A549 (cell line): ENCODE measurements around the gene EFHC1. TPM values are rescaled to one million over a fixed set of nuclear protein-coding genes. Genes with fewer than 3 reads are reported as not detected.
A peak's percentile ranks its signal among the peaks of the same experiment; 100 is the strongest.

Experiments
- ATAC-seq, 2 experiments: fragments of 200-7000 bp in 1 of 2; fragments of >200 bp in 1 of 2; cut with Nextera tagmentation in 1 of 2; cut with Tn5 transposase in 1 of 2; 3 replicates each; pipeline versions ENCODE4 v1.8.0 to v1.9.1; 2018 to 2020; ENCODE audit warnings: mild to moderate bottlenecking in 1 of 2, moderate library complexity in 1 of 2
- CTCF ChIA-PET: fragments of 300-600 bp; sonication (Branson Sonifier 250); formaldehyde crosslinking; extraction: SDS; loops from one replicate; lab custom pipeline; 2021; ENCODE audit warnings: antibody characterized with exemption, inconsistent platforms; lab: Yijun Ruan, JAX
- POLR2A ChIA-PET: fragments of 350-600 bp; formaldehyde crosslinking; extraction: SDS; loops from one replicate; lab custom pipeline; 2021; ENCODE audit warnings: antibody characterized with exemption, inconsistent platforms; lab: Yijun Ruan, JAX
- DNase-seq, 2 experiments: peaks; one replicate each; pipeline versions ENCODE4 v3.0.0 to v3.0.0-alpha.2; 2011 to 2016; ENCODE audit warnings: low read depth in 1 of 2, low spot score in 1 of 2
- FAIRE-seq: peaks from 2 replicates; lab custom pipeline; 2011; peaks lifted over from hg19 to GRCh38; lab: Jason Lieb, UNC
- H3K27ac ChIP-seq, 2 experiments: fragments of >200 bp; sonication (Bioruptor Twin); formaldehyde crosslinking; 3 replicates each; pipeline ENCODE4 v1.5.1; 2016 to 2017
- H3K4me1 ChIP-seq: fragments of >200 bp; sonication (Bioruptor Twin); formaldehyde crosslinking; 3 replicates; pipeline ENCODE4 v1.6.1; 2016
- H3K4me2 ChIP-seq: fragments of >200 bp; sonication (Bioruptor Twin); formaldehyde crosslinking; 3 replicates; pipeline ENCODE4 v1.6.1; 2016
- H3K4me3 ChIP-seq: fragments of >200 bp; sonication (Bioruptor Twin); formaldehyde crosslinking; 3 replicates; pipeline ENCODE4 v1.5.1; 2016
- H3K9me3 ChIP-seq: fragments of >200 bp; sonication (Bioruptor Twin); formaldehyde crosslinking; 3 replicates; pipeline ENCODE4 v1.6.1; 2016
- BHLHE40 ChIP-seq: IDR thresholded peaks from 2 replicates; pipeline ENCODE4 v1.6.1; 2012; ENCODE audit warnings: low read depth, low read length, inconsistent platforms
- CHD4 ChIP-seq: fragments of 200-600 bp; sonication (generic); IDR thresholded peaks from 2 replicates; pipeline ENCODE4 v1.6.1; 2016; ENCODE audit warnings: antibody characterized with exemption, mild to moderate bottlenecking, borderline replicate concordance
- ESRRA ChIP-seq: fragments of 150-350 bp; IDR thresholded peaks from 2 replicates; pipeline ENCODE4 v1.6.1; 2014; ENCODE audit warnings: mild to moderate bottlenecking, low read length, borderline replicate concordance
- HEYL ChIP-seq: fragments of 250-450 bp; sonication (Bioruptor Pico); IDR thresholded peaks from 2 replicates; pipeline ENCODE4 v1.8.0; 2021; ENCODE audit warnings: mild to moderate bottlenecking, moderate library complexity
- HOXA7 ChIP-seq: fragments of 250-450 bp; sonication (Bioruptor Pico); IDR thresholded peaks from 2 replicates; pipeline ENCODE4 v1.5.0; 2020; ENCODE audit warnings: mild to moderate bottlenecking, moderate library complexity
- JUN ChIP-seq, 2 experiments: fragments of >200 bp; sonication (Bioruptor Twin); formaldehyde crosslinking; IDR thresholded peaks; 2 replicates in 1 of 2; 3 replicates in 1 of 2; pipeline ENCODE4 v1.6.1; 2016 to 2017
- JUNB ChIP-seq: fragments of >200 bp; sonication (Bioruptor Twin); formaldehyde crosslinking; IDR thresholded peaks from 2 replicates; pipeline ENCODE4 v1.6.1; 2016
- MAFK ChIP-seq: fragments of 450-650 bp; IDR thresholded peaks from 2 replicates; pipeline ENCODE4 v1.6.1; 2014; ENCODE audit not compliant: partially characterized antibody
- MYC ChIP-seq: IDR thresholded peaks from 2 replicates; pipeline ENCODE4 v1.6.1; 2012; ENCODE audit warnings: mild to moderate bottlenecking, inconsistent platforms, low read length, improper control_type of control experiment, borderline replicate concordance
- NFE2L2 ChIP-seq: fragments of 150-350 bp; conservative IDR thresholded peaks from 2 replicates; pipeline ENCODE4 v1.6.1; 2014; ENCODE audit warnings: low read length
- NR3C1 ChIP-seq: fragments of >200 bp; sonication (Bioruptor Twin); formaldehyde crosslinking; IDR thresholded peaks from 3 replicates; pipeline ENCODE4 v1.6.1; 2017
- POLR2A ChIP-seq: IDR thresholded peaks from 2 replicates; pipeline ENCODE4 v1.6.1; 2012; ENCODE audit warnings: mild to moderate bottlenecking, low read length
- RAD21 ChIP-seq, 2 experiments: fragments of >200 bp in 1 of 2; sonication (Bioruptor Twin) in 1 of 2; formaldehyde crosslinking in 1 of 2; IDR thresholded peaks in 1 of 2; conservative IDR thresholded peaks in 1 of 2; 2 replicates in 1 of 2; 3 replicates in 1 of 2; pipeline ENCODE4 v1.6.1; 2012 to 2018; ENCODE audit warnings: inconsistent platforms in 1 of 2
- RFX5 ChIP-seq: fragments of 450-650 bp; IDR thresholded peaks from 2 replicates; pipeline ENCODE4 v1.7.1; 2014; ENCODE audit warnings: antibody characterized with exemption, mild to moderate bottlenecking, moderate library complexity
- SREBF2 ChIP-seq: fragments of 450-650 bp; IDR thresholded peaks from 2 replicates; pipeline ENCODE4 v1.6.1; 2014; ENCODE audit warnings: mild to moderate bottlenecking, moderate library complexity
- ZNF302 ChIP-seq: fragments of 250-450 bp; sonication (Bioruptor Pico); IDR thresholded peaks from 2 replicates; pipeline ENCODE4 v1.9.0; 2021; ENCODE audit warnings: inconsistent platforms, mild to moderate bottlenecking, moderate library complexity
- WGBS: methylation state at CpG from one replicate; pipeline ENCODE4 v1.1.6; 2017; ENCODE audit errors: missing lambda C conversion rate; 5-methylcytosine and 5-hydroxymethylcytosine counted together
- polyA plus RNA-seq, 4 experiments: library from polyadenylated mRNA; depleted of rRNA in 3 of 4; stranded (reverse); fragments of >200 nt; fragmentation: RNase III in 1 of 4; extraction: RNeasy Plus Mini Kit Qiagen cat#74134 plus additional on column Dnase treatment in 1 of 4; gene quantifications; 2 replicates in 3 of 4; 3 replicates in 1 of 4; pipeline ENCODE4 v1.2.3, GENCODE V29; 2011 to 2017
- TF ChIP-seq, protein P1 (sequence below): fragments of >200 bp; sonication (Bioruptor Twin); formaldehyde crosslinking; IDR thresholded peaks from 3 replicates; pipeline ENCODE4 v1.5.1; 2016
- TF ChIP-seq, protein P2 (sequence below): fragments of 250-450 bp; sonication (Bioruptor Pico); IDR thresholded peaks from 2 replicates; pipeline ENCODE4 v1.5.0; 2021; ENCODE audit warnings: mild to moderate bottlenecking, moderate library complexity, borderline replicate concordance
- TF ChIP-seq, protein P3 (sequence below): fragments of >200 bp; sonication (Bioruptor Twin); formaldehyde crosslinking; IDR thresholded peaks from 2 replicates; pipeline ENCODE4 v1.6.1; 2016
- TF ChIP-seq, protein P4 (sequence below): fragments of >200 bp; sonication (Bioruptor Twin); formaldehyde crosslinking; IDR thresholded peaks from 3 replicates; pipeline ENCODE4 v1.6.1; 2016

EFHC1 gene
- polyA plus RNA-seq, 2 of the 4 experiments (the other 2 are of a cell fraction) = 14.0 to 46.7 TPM

DNA sequence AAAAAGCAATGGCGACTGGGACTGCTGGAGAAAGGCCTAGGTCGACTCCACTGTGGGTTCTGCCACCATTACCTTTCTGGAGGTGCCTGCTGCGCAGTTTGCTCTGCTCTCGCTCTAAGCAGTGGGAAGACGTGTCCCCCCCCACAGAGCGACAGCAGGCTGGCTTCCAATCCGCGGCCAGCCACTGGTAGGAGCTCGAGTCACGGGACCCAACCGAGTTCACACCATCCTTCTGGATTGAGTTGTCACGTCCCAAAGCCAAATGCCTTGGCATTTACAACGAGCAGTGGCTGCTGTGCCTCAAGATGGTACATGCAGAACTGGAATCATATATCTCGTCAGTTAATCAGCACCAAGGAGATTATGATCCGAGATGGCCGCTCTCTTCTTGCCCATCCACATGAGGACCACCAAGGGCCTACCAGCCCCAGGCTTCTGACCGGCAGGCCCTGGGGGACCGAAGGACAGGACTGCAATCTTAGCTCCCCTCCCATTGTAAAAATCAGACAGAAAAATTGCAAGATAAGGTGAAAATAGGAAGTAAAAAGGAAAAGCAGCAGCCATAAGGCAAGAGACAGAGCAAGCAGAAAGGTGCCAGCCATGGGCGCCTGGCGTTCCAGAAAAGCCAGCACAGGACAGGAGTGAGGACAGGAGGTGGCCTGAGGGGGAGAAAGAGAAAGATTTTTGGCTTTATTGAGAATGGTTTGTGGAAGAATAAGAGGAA, 82.3 kb downstream of the EFHC1 start:
- peak overlapping the region; percentile 82 to 97 for H3K27ac ChIP-seq
- ATAC-seq = no peak

DNA sequence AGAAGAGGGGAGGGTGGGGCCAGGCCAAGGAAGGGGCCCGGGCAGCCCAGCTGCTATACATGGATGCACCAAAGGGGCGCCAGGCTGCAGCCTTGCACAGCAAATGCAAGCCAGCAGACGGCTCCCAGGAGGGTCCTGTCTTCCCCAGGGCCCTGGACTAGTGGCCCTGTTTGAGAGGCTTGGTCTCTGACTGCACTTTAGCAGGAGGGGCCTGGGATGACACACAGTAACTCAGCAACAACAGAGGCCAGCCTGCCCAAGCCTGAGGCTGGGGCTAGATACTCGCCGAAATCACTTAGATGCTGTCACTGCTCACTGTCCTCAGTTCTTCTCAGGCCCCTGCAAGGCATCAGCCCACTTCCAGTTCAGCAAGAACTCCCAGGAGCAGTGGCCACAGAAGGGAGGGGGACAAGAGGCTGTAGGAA, 83.2 kb downstream of the EFHC1 start:
- ChIA-PET CTCF (interaction anchor here (1.1 to 6.6 kb wide), 5 partner anchors 64 to 95 kb away, joined by 3 to 29 read pairs (median 4); partner anchors contain the start of gene TRAM2), POLR2A (interaction anchor here (1.3 to 2.5 kb wide), 4 partner anchors 14 to 83 kb away, joined by 5 to 19 read pairs (median 8); partner anchors contain the start of genes EFHC1 and TRAM2)
- peak overlapping the region; percentile 63 for H3K4me2 ChIP-seq
- DNase-seq = peak in 1 of 2 experiments; percentile 54
- no peaks in the 10 kb centered on the region for H3K9me3 ChIP-seq
- ATAC-seq = peak; percentile 41 to 62
- H3K27ac ChIP-seq = peak overlapping the region; percentile 82 to 97
- H3K4me3 ChIP-seq = no peak overlapping the region; the same call in 2 of the 3 replicates
- peaks cover 50% of the 10 kb centered on the region for H3K4me1 ChIP-seq
- FAIRE-seq = no peak
- WGBS = no CpG with 5 or more reads among the region's 5 CpGs
- TF ChIP-seq, protein P1, sequence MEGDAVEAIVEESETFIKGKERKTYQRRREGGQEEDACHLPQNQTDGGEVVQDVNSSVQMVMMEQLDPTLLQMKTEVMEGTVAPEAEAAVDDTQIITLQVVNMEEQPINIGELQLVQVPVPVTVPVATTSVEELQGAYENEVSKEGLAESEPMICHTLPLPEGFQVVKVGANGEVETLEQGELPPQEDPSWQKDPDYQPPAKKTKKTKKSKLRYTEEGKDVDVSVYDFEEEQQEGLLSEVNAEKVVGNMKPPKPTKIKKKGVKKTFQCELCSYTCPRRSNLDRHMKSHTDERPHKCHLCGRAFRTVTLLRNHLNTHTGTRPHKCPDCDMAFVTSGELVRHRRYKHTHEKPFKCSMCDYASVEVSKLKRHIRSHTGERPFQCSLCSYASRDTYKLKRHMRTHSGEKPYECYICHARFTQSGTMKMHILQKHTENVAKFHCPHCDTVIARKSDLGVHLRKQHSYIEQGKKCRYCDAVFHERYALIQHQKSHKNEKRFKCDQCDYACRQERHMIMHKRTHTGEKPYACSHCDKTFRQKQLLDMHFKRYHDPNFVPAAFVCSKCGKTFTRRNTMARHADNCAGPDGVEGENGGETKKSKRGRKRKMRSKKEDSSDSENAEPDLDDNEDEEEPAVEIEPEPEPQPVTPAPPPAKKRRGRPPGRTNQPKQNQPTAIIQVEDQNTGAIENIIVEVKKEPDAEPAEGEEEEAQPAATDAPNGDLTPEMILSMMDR = peak; percentile 12; the same call in 1 of the 3 replicates
- peak in 1 of 2 experiments; percentile 46; a peak in 3 of 5 replicates for TF ChIP-seq RAD21 (conservative IDR thresholded peaks at IDR 0.05 in 1 of 2, IDR thresholded peaks at IDR 0.05 in 1 of 2)
- TF ChIP-seq, protein P2, sequence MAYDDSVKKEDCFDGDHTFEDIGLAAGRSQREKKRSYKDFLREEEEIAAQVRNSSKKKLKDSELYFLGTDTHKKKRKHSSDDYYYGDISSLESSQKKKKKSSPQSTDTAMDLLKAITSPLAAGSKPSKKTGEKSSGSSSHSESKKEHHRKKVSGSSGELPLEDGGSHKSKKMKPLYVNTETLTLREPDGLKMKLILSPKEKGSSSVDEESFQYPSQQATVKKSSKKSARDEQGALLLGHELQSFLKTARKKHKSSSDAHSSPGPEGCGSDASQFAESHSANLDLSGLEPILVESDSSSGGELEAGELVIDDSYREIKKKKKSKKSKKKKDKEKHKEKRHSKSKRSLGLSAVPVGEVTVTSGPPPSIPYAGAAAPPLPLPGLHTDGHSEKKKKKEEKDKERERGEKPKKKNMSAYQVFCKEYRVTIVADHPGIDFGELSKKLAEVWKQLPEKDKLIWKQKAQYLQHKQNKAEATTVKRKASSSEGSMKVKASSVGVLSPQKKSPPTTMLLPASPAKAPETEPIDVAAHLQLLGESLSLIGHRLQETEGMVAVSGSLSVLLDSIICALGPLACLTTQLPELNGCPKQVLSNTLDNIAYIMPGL = no peak
- TF ChIP-seq, all 56 proteins: peak for 2

More for the DNA sequence above, 82.3 kb downstream of the EFHC1 start:
- DNase-seq = no peak
- H3K4me2 ChIP-seq = peak overlapping the region; percentile 63; the same call in 1 of the 3 replicates
- H3K4me3 ChIP-seq = no peak overlapping the region
- FAIRE-seq = no peak
- CTCF ChIA-PET = interaction anchor here (0.7 to 6.6 kb wide), 5 partner anchors 64 to 96 kb away, joined by 3 to 29 read pairs (median 3); partner anchors contain the start of gene TRAM2
- 84% methylated on average over 18 of the region's 20 CpGs for WGBS
- POLR2A ChIA-PET = interaction anchor here (2.2 kb wide), 1 partner anchor 75 kb away, joined by 19 read pairs; the partner anchor contains the start of gene TRAM2
- no peaks in the 10 kb centered on the region for H3K9me3 ChIP-seq
- H3K4me1 ChIP-seq = peaks cover 42% of the 10 kb centered on the region
- TF ChIP-seq ZNF302 = no peak
- peak; percentile 14 for TF ChIP-seq MAFK
- no peak for TF ChIP-seq SREBF2
- TF ChIP-seq, all 56 proteins: peak for 1

DNA sequence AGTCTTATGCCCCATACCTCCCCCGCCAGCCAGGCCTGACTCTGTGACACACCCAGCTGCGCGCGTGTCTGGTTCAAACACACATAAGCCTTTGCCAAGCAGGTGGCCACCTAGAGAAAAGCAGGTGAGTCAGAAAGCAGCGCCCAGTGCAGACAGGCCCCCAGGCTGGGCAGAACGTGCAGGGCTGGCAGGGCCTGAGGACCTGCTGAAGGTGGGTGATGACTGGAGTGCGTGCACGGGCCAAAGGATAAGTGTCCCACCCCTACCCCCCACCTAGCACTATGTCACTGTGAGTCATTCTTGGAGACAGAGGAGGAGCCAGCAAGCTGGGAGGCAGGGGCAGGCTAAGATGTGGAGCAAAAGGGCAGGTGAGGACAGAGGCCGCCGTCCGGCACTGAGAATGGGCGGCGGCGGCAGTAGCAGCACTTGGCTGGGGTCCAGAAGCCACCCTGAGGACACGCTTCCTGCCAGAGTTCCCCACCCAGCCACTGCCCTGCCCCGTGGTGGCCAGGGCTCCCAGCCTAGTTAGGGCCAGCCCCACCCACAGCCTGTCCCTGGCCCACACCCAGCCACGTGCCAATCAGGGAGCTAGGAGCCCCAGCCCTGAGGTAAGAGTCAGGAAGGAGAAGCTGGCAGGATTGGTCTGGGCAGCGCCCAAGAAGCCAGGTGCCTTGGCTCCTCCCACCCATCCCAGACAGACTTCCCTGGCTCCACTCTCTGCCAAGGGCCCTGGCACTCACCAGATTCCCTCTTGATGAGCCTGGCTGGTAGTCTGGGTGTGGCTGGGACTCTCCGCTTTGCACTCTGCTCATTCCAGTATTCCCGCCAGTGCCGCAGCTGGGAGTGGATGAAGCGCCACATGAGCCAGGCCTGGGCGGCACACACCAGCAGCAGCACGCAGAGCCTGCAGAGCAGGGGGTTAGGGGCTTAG, 84.0 kb downstream of the EFHC1 start:
- Histone ChIP-seq H3K4me3 (peak overlapping the region; percentile 14; the same call in 1 of the 3 replicates), H3K27ac (peak overlapping the region; percentile 82 to 97), H3K4me2 (peak overlapping the region; percentile 63), H3K9me3 (no peaks in the 10 kb centered on the region), H3K4me1 (peaks cover 48% of the 10 kb centered on the region)
- FAIRE-seq (no peak), ATAC-seq (peak; percentile 82 to 90), DNase-seq (peak; percentile 89 to 97)
- POLR2A ChIA-PET = interaction anchor here (0.8 to 2.5 kb wide), 8 partner anchors 10 to 84 kb away, joined by 3 to 19 read pairs (median 4); partner anchors contain the start of genes EFHC1 and TRAM2
- CTCF ChIA-PET = interaction anchor here (1.1 to 6.6 kb wide), 4 partner anchors 66 to 94 kb away, joined by 3 to 29 read pairs (median 4); partner anchors contain the start of gene TRAM2
- WGBS = 2% methylated on average over 12 of the region's 24 CpGs
- TF ChIP-seq POLR2A (no peak), SREBF2 (no peak), BHLHE40 (peak; percentile 98), NR3C1 (no peak), HOXA7 (0 out of 2 replicates have a peak, but pooled peaks have one; percentile 70), MYC (0 out of 2 replicates have a peak, but pooled peaks have one; percentile 13), RFX5 (no peak), NFE2L2 (no peak), CHD4 (no peak), ESRRA (no peak), JUNB (peak; percentile 78), HEYL (no peak), JUN (IDR thresholded peaks at IDR 0.05) (peak; percentile 67 to 89; a peak in 4 of 5 replicates), ZNF302 (0 out of 2 replicates have a peak, but pooled peaks have one; percentile 58)
- TF ChIP-seq, protein P3, sequence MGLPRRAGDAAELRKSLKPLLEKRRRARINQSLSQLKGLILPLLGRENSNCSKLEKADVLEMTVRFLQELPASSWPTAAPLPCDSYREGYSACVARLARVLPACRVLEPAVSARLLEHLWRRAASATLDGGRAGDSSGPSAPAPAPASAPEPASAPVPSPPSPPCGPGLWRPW = no peak
- TF ChIP-seq, protein P4, sequence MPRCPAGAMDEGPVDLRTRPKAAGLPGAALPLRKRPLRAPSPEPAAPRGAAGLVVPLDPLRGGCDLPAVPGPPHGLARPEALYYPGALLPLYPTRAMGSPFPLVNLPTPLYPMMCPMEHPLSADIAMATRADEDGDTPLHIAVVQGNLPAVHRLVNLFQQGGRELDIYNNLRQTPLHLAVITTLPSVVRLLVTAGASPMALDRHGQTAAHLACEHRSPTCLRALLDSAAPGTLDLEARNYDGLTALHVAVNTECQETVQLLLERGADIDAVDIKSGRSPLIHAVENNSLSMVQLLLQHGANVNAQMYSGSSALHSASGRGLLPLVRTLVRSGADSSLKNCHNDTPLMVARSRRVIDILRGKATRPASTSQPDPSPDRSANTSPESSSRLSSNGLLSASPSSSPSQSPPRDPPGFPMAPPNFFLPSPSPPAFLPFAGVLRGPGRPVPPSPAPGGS = peak; percentile 51; the same call in 1 of the 3 replicates
- TF ChIP-seq, protein P2 = no peak
